Stimulated activated naive CD4-positive, alpha-beta T cell treated with Interleukin-2 at 50 U/mL for 16 hours (primary cell): ENCODE results near the gene AFG1L.
"Not testable (repeated sequence)": the region's sequence is repeated elsewhere in the genome, so short reads cannot be mapped to it uniquely, and the experiment has no call there.

Experiments used
- DNase-seq: peaks from one replicate; lab custom pipeline; 2025; lab: John Stamatoyannopoulos, UW

Gene AFG1L

DNA sequence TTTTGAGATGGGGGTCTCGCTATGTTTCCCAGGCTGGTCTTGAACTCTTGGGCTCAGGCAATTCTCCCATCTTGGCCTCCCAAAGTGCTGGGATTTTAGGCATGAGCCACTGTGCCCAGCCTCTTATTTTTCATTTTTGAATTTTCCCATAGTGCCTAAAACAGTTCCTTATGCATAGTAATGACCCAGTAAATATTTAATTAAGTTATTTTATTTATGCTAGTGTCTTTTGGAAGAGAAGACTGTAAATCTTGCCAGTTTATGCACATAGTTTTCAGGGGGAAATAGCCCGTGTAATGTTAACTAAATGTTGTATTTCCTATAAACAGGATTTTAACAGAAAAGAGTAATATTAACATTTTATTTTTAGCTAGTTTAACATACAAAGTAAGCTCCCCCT, 60.3 kb downstream of the AFG1L start:
- DNase-seq: no peak

DNA sequence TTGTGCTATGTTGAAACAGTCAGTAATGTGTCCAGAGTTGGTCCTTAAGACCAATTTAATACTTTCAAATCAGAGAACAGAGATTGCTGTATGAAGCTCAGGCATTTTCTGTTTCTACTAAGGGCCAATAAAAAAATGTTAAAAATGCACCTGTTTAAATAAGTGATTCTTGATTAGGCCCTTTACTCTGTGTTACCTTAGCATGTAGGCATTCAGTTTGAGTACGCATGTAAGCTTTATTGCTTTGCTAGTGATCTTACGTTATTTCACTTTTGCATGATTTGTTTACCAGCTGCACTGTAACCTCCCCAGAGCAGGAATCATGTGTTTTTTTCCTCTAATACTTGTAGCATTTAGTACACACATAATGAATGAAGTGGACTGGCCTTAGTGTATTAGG, 61.0 kb downstream of the AFG1L start:
- no peak for DNase-seq

DNA sequence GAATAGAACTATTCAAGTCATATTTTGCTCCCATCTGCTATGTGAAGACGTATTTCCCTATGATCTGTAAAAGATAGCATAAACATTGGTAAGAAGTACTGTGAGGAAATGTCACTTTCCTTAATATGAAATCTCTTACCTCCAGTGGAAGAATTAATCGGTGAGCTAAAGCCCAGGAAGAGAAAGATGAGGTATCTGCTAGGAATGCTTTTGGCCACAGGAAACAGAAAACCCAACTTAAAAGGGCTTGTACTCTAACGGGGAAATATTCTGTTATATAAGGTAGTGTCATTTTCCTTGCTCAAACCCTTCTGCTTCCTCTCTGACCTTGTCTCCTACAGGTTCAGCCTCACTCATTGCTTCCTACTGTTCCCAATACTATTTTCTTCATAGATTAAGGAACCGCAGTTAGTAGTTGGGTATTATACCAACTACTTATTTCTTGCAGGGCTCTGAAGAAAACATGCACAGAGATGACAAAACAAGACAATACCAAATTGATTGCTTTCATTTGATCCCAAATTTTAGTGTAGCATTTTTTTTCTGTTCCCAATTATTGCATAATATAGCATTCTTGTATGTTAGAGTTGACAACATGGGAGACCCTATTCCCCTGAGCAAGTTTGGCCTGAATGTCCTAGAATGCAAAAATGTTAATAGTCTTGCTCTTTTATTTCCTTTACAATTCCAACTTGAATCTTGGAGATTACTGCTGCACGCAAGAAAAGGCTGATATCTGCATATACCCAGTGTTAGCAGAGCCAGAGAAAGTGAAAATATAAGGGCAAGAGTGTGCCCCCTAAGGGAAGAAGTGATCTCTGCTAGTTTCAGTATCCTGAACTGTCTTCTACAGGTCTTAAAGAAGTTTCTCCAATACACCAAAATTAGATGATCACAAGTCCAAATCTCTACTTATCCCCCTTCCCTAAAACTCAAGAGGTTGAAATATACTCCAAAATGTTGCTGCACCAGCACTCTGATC, 65.3 kb downstream of the AFG1L start:
- DNase-seq: no peak

DNA sequence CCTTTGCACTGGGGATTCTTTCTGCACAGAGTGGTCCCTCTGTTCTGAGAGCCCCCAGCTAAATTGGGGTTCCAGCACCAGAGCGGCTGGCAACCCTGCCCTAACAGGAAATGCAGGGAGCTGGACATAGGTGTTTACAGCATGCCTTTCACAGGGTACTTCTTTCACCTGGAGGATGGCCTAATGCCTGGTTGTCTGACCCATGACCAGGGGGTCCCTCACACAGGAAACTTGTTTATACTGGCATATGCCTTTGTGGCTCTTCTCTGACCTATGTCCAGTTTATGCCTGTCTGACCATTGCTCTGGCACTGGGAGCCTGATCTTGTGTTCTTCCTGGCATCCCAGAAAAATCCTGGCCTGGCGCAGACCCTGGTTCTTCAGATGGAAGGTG, 66.1 kb downstream of the AFG1L start:
- DNase-seq: no peak

DNA sequence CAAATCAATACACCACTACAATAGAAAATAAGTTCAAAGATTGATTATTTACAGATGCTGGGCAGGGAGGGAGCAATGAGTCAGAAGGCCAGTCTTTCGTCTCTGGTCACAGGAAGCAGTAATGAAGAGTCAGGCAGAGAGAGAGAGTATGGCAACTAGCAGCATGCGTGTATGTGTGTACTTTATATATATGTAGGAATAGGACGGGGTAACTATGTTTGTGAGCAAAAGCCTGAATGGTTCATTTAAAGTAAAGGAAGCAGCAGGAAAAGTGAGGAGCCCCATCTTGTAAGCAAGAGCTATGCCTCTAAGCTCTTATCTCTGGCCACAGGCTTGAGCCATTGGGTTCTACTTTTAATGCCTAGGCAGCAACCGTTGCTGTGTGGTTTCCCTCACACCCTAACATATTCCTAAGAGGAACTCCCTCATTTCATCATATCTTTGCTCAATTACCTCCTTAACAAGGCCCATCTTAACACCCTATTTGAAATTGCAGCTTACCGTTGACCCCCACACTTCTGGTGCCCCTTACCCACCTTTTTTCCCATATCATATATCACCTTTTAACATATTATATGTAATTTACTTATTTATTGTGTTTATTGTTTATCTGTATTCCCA, 66.6 kb downstream of the AFG1L start:
- no peak for DNase-seq

DNA sequence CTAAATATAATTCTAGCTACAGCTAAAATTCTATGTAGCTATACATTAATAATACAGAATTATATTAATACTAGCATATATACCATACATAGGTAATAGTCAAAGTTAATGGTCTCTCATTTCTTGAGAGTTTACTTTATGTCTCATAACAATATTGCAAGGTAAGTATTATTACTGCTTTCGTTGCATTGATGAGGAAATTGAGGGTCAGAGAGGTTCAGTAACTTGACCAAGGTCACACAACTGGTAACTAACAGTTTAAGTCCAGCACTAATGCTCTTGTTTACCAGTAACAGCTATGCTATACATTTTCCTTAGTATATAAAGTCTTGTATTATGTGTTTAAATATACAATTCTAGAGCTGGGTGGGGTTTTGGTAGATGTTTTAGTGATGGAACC, 67.6 kb downstream of the AFG1L start:
- no peak for DNase-seq

DNA sequence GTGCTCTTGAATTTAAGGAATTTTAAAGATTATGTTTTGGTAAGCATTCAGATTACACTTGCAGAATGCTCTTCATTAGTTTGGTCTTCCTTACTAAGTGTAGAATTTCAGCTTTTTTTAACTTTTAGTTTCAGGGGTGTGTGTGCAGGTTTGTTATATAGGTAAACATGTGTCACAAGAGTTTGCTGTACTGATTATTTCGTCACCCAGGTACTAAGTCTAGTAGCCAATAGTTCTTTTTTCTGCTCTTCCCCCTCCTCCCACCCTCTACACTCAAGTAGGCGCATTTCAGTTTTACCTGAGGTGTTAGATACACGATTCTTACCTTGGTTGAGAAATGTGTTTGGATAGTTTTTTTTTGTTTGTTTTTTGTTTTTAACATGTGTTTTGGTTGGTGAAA, 68.3 kb downstream of the AFG1L start:
- no peak for DNase-seq

DNA sequence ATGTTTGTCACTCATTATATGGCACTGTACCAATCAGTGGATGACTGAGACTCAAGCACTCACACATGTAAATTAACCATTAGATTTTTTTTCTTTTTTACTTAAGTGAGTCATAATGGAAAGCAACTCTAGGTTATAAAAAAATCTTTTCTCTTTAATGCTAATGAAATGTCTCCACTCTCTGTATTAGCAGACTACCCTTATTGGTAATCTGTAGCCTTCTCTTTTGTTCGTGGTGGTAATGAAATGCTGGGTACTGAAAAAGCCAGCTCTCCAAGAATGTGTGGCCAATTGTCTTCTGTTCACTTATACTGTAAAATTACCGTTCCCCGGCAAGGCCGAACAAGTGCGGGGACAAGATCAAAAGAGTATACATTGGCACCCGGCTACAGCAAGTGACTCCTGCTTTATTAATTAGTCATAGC, 69.0 kb downstream of the AFG1L start:
- no peak for DNase-seq

DNA sequence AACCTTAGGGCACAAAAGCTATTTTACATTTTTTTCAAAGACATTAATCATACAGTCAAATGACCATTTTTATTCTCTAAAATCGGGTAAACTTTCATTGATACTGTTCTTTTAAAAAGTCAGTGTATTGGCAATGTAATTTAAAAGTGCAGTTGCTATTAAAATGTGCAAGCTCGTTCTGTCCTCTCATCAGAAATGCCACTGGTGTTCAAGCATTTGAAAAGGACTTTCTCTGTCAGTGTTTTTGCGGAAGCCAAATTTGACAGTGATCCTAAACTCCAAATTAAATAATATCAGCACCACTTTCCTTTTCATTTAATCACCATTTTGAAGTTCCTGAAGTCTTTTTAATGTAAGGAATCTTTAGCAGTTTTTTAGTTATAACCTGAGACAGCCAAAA, 69.6 kb downstream of the AFG1L start:
- no peak for DNase-seq

DNA sequence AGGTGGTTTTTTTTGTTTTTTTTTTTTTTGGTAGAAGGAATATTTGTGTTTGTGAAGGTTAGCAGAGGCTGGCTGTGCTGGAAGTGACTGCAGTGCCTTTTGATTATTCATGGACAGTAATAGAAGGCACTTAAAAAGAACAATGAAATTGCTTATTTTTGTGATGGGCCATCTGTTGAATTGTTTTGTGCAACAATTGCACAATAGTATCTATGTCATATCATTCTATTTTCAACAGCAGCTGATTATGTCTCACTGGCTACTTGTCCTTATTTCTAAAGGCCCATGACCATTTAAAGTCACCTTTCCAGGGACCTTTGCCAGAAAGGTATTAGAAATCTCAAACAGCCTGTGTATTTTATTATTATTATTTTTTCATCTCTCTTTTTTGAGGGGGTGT, 70.6 kb downstream of the AFG1L start:
- no peak for DNase-seq

DNA sequence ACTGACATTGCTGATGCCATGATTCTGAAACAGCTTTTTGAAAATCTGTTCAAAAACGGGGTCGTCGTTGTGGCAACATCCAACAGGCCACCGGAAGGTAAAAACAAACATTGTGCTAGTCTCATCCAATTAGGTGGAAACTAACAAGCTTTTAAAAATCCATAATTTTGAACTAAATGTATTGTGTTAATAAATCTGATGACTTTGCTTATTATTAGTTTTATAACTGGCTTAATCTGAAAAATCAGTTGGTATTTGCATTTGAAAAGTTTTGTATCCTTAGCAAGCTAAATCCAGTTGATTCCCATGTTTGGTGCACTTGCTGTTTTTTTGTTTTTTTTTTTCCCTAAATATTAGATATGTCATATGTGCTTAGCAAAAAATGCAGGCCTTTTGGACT, 71.4 kb downstream of the AFG1L start:
- no peak for DNase-seq

DNA sequence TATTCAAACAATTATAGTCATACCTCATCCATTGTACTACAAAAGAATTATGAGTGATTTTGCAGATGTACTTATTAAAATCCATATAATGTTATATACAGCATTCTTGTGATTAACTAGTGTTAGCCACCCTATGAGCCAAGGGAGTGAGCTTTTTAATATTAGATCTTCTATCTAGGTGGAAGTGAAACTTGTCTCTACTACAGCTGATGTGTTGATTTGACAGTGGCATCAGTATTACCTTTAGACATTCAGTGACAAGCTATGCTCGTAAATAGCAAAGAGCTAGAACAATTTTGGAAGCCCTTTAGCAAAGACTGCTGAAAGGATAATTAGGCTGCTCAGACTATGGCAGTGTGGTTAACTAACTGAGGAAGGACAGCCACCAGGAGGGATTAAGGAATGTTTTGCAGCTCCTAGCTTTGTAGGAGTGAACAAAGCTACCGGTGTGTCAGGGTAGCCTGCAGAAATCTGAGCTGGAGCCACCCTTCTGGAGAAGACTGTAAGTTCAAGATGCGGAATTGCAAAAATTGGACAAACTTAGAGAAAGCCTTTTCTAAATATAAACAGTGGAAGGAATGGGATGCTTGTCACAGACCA, 73.7 kb downstream of the AFG1L start:
- no peak for DNase-seq

DNA sequence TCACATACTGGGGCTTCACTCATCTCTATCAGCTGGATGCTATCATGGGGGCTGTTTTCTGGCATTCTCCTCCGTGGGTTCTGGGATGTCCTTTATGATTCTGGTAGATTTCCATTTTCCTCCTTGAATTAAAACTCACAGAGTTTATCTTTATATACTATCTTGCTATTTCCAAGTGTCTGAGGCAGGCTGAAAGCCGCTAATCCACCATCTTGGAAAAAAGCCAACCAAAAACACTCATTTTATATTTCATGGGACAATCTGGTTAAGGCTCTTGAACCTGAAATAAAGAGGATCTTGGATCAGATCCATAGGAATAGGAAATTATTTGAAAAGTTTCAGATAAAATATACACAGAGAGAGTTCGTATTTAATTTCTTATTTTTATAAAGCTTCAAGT, 86.0 kb downstream of the AFG1L start:
- DNase-seq: no peak

DNA sequence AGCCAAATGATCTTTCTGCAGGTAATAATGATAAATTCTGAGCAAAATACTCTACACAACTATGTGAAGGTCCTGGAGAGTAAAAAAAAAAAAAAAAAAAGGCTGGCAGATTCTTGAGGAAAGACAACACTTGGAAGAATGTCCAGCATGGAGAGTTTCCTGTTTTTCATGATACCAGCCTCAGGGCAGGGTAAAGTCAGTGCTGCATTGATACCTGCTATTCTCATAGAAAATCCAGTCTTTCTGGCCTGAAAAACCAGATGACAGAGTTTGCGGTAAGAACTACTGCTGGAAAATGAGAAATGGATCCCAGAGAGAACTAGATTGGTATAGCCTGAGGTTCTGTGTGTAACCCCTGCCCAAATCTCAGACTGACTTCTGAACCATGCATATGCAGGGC, 89.1 kb downstream of the AFG1L start:
- no peak for DNase-seq

DNA sequence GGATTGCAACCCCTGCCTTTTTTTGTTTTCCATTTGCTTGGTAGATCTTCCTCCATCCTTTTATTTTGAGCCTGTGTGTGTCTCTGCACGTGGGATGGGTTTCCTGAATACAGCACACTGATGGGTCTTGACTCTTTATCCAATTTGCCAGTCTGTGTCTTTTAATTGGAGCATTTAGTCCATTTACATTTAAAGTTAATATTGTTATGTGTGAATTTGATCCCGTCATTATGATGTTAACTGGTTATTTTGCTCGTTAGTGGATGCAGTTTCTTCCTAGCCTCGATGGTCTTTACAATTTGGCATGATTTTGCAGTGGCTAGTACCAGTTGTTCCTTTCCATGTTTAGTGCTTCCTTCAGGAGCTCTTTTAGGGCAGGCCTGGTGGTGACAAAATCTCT, 94.3 kb downstream of the AFG1L start:
- not testable (repeated sequence) for DNase-seq

DNA sequence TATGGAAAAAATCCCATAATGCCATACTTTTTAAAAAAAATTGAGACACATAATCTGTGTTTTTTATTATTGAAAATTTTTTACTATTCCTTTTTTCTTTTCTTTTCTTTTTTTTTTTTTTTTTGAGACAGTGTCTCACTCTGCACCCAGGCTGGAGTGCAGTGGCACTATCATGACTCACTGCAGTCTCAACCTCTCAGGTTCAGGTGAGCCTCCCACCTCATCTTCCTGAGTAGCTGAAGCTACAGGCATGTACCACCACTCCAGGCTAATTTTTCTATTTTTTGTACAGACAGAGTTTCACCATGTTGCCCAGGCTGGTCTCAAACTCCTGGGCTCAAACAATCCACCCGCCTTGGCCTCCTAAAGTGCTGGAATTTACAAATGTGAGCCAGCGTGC, 100.4 kb downstream of the AFG1L start:
- DNase-seq: no peak

DNA sequence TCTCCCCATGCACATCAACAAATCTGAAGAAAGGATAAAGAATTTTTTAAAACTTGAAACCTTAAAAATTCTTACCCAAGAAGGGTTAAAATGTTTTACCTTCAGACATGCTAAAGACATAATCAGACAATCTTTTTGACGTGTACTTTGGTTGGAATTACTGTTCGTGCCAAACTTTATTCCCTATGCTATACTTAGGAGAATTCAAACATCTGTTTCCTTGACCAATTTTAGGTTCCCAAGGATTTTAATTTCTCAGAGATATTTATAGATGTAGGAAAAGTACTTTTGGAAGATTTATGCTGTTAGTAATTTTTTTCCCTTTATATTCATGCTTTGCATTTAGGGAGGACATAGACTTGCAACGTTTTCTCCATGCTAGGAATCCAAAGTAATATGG, 108.4 kb downstream of the AFG1L start:
- DNase-seq: no peak

DNA sequence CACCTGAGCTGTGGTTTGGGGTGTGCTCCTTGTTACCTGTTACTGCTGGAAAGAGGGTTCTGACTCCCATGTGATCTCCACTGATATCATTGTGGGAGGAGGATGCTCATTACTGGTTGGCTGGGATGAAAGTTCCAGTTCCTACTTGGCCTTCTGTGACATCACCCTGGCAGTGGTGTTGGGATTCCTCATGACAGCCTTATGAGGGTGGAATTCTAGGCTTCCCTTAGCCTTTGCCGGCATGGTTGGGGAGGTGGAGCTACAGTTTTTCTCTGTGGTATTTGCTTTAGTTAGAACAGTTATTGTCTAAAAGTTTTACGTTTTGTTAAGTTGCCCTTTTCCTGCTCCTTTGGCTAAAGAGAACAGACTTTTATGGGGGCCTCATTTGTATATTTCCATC, 112.1 kb downstream of the AFG1L start:
- no peak for DNase-seq

DNA sequence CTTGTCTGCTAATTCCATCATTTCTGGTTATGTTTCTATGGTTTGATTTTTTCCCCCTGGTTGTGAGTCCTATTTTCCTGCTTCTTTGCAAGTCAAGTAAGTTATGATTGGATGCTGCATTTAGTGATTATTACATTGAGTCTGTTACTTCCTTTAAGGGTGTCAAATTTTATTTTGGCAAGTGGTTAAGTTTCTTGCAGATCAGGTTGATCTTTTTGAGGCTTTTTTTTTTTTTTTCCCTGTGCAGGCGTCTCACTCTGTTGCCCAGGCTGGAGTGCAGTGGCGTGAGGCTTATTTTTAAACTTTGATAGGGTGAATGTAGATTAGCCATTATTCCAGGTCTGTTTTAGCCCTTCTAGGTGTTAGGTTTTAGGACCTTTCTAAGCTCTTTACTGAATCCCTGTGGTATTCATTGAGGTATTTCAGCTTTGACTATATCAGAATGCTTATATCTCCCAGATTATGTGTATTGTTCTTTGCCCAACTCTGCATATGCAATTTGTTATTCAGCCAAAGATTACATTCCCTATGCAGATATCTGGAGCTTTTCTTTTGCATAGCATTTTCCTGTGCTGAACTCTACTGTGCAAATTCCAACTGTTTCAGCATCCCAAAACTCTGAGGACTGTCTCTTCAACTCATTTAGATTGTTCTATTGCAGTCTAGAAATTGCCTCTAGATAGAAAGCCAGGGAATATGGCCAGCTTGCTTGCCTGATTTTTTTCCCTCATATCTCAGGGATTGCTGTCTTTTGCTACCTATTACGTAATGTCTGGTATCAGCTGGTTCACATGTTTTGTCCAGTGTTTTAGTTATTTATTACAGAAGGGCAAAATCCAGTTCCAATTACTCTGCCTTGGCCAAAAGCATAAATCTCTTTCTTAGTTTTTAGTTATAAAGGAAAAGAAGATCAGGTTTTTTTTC, 113.3 kb downstream of the AFG1L start:
- no peak for DNase-seq

DNA sequence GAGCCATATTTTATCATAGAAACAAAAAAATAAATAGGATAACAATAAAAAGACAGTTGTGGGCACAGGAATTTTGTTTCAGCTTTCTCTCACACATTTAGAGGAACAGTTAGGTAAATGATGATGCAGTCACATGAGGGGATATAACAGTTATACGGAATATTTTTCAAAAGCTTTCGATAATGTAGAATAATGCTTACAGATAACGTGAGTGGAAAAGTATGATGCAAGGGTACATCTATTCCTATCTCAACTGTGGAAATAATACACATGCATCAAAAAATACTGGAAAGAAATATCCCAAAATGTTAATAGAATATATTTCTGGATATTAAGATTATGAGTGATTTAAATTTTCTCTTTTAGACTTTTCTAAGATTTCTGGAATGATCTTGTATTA, 114.0 kb downstream of the AFG1L start:
- no peak for DNase-seq

DNA sequence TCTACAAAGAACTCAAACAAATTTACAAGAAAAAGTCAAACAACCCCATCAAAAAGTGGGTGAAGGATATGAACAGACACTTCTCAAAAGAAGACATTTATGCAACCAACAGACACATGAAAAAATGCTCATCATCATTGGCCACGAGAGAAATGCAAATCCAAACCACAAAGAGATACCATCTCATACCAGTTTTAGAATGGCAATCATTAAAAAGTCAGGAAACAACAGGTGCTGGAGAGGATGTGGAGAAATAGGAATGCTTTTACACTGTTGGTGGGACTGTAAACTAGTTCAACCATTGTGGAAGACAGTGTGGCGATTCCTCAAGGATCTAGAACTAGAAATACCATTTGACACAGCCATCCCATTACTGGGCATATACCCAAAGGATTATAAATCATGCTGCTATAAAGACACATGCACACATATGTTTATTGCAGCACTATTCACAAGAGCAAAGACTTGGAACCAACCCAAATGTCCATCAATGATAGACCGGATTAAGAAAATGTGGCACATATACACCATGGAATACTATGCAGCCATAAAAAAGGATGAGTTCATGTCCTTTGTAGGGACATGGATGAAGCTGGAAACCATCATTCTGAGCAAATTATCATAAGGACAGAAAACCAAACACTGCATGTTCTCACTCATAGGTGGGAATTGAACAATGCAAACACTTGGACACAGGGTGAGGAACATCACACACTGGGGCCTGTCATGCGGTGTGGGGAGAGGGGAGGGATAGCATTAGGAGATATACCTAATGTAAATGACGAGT, 121.4 kb downstream of the AFG1L start:
- not testable (repeated sequence) for DNase-seq
